K562 (cell line): Measurements from ENCODE around the gene CHML. TPM values are rescaled to one million over a fixed set of nuclear protein-coding genes. Genes with fewer than 3 reads are reported as not detected.
A peak's percentile ranks its signal among the peaks of the same experiment; 100 is the strongest.

Experiments
- ATAC-seq: fragments of 200-7000 bp; cut with Tn5 transposase; 3 replicates; pipeline ENCODE4 v1.9.1; 2020; ENCODE audit warnings: moderate library complexity
- BruUV-seq: library from RNA; stranded (reverse); fragments of 400-500 nt; replicated peaks from 2 replicates; lab custom pipeline; 2021; lab: Mats Ljungman, UMichigan
- CTCF ChIA-PET: fragments of 300-600 bp; formaldehyde crosslinking; extraction: SDS; loops from one replicate; lab custom pipeline; 2021; ENCODE audit warnings: low intra/inter-chr PET ratio; lab: Yijun Ruan, JAX
- POLR2A ChIA-PET: fragments of 300-600, 350-650 bp; sonication (Branson Sonifier 250); formaldehyde crosslinking; extraction: SDS; loops from one replicate; lab custom pipeline; 2021; ENCODE audit warnings: antibody characterized with exemption, inconsistent platforms; lab: Yijun Ruan, JAX
- DNase-seq, 4 experiments: peaks; one replicate each; pipeline versions ENCODE4 v3.0.0 to v3.0.0-alpha.2; 2011 to 2018; ENCODE audit warnings: low spot score in 3 of 4, mixed read lengths in 3 of 4; ENCODE audit errors: extremely low read depth in 1 of 4
- FAIRE-seq: peaks from 2 replicates; lab custom pipeline; 2011; peaks lifted over from hg19 to GRCh38; lab: Jason Lieb, UNC
- H2AFZ ChIP-seq: 2 replicates; pipeline ENCODE4 v1.6.0; 2011; ENCODE audit warnings: low read depth, low read length, control low read depth, inconsistent platforms
- H3K27ac ChIP-seq: fragments of 200-600 bp; 3 replicates; pipeline ENCODE4 v1.8.0; 2011; ENCODE audit warnings: low read depth, mild to moderate bottlenecking, control low read depth, inconsistent platforms, low read length, moderate library complexity, mixed read lengths; ENCODE audit errors: extremely low read depth
- H3K27me3 ChIP-seq, 2 experiments: fragments of 300-600 bp in 1 of 2; 2 replicates in 1 of 2; 3 replicates in 1 of 2; pipeline versions ENCODE4 v1.6.0 to v1.8.0; 2011; ENCODE audit warnings: inconsistent platforms in 2 of 2, low read length in 2 of 2, mild to moderate bottlenecking in 1 of 2, mixed read lengths in 1 of 2, moderate library complexity in 1 of 2; ENCODE audit not compliant: control insufficient read depth in 2 of 2, insufficient read depth in 2 of 2
- H3K36me3 ChIP-seq: fragments of 300-600 bp; 3 replicates; pipeline ENCODE4 v1.8.0; 2011; ENCODE audit warnings: mild to moderate bottlenecking, low read length, inconsistent platforms; ENCODE audit not compliant: control insufficient read depth, insufficient read depth
- H3K4me1 ChIP-seq, 2 experiments: fragments of 200-600 bp in 1 of 2; replicated peaks in 1 of 2; 2 replicates in 1 of 2; 3 replicates in 1 of 2; pipeline versions ENCODE4 v1.5.1 to v1.8.0; 2011; ENCODE audit warnings: inconsistent platforms in 2 of 2, low read length in 2 of 2, mild to moderate bottlenecking in 1 of 2, mixed read lengths in 1 of 2, moderate library complexity in 1 of 2; ENCODE audit not compliant: control insufficient read depth in 2 of 2, insufficient read depth in 2 of 2
- H3K4me2 ChIP-seq: 2 replicates; pipeline ENCODE4 v1.6.1; 2011; ENCODE audit warnings: low read length, control low read depth, inconsistent platforms, mixed read lengths; ENCODE audit not compliant: insufficient read depth
- H3K4me3 ChIP-seq: fragments of 200-600 bp; sonication (generic), shearing (Covaris generic); 2 replicates; pipeline ENCODE4 v1.5.1; 2016; ENCODE audit warnings: control low read depth, inconsistent platforms
- H3K79me2 ChIP-seq: fragments of 200-600 bp; 3 replicates; pipeline ENCODE4 v1.8.0; 2011; ENCODE audit warnings: low read length, inconsistent platforms; ENCODE audit not compliant: control insufficient read depth, insufficient read depth
- H3K9ac ChIP-seq, 2 experiments: 2 replicates each; pipeline versions ENCODE4 v1.6.0 to v1.6.1; 2011; ENCODE audit warnings: low read depth in 2 of 2, low read length in 2 of 2, control low read depth in 1 of 2, inconsistent platforms in 1 of 2, mild to moderate bottlenecking in 1 of 2, mixed read lengths in 1 of 2; ENCODE audit not compliant: insufficient read depth in 1 of 2
- H3K9me1 ChIP-seq: one replicate; pipeline ENCODE4 v1.6.0; 2011; ENCODE audit warnings: inconsistent platforms, mild to moderate bottlenecking, low read length, moderate library complexity; ENCODE audit not compliant: control insufficient read depth, insufficient read depth
- H3K9me3 ChIP-seq: replicated peaks from 2 replicates; pipeline ENCODE4 v1.5.1; 2011; ENCODE audit warnings: low read depth, low read length, inconsistent platforms; ENCODE audit not compliant: control insufficient read depth, insufficient read depth
- H4K20me1 ChIP-seq: replicated peaks from 2 replicates; pipeline ENCODE4 v1.6.1; 2011; ENCODE audit warnings: low read length, inconsistent platforms, mixed read lengths; ENCODE audit not compliant: control insufficient read depth, insufficient read depth
- JUND ChIP-seq, 2 experiments: IDR thresholded peaks; 2 replicates in 1 of 2; 3 replicates in 1 of 2; pipeline ENCODE4 v1.6.1; 2011; ENCODE audit warnings: borderline replicate concordance in 2 of 2, low read depth in 2 of 2, low read length in 2 of 2, improper control_type of control experiment in 1 of 2, missing biosample characterization in 1 of 2, missing genetic modification characterization in 1 of 2, missing genetic modification reagents in 1 of 2
- KDM5B ChIP-seq: fragments of 200-600 bp; sonication (generic); IDR thresholded peaks from 2 replicates; pipeline ENCODE4 v1.6.1; 2012; ENCODE audit warnings: low read depth, mild to moderate bottlenecking, moderate library complexity, low read length, control low read depth, inconsistent platforms; ENCODE audit not compliant: insufficient replicate concordance
- KLF1 ChIP-seq: fragments of 450-650 bp; IDR thresholded peaks from 2 replicates; pipeline ENCODE4 v1.6.1; 2016; ENCODE audit warnings: missing genetic modification characterization, missing compliant biosample characterization
- RAD21 ChIP-seq, 2 experiments: fragments of 250-450 bp in 1 of 2; fragments of 450-650 bp in 1 of 2; sonication (Bioruptor Pico) in 1 of 2; formaldehyde crosslinking in 1 of 2; IDR thresholded peaks in 1 of 2; conservative IDR thresholded peaks in 1 of 2; 2 replicates each; pipeline versions ENCODE4 v1.4.0 to v1.8.0; 2020 to 2022; ENCODE audit warnings: mild to moderate bottlenecking in 2 of 2, moderate library complexity in 1 of 2
- SIX5 ChIP-seq, 2 experiments: IDR thresholded peaks; 2 replicates each; pipeline ENCODE4 v1.6.1; 2011; ENCODE audit warnings: low read length in 2 of 2, borderline replicate concordance in 1 of 2, low read depth in 1 of 2, mild to moderate bottlenecking in 1 of 2, moderate library complexity in 1 of 2; ENCODE audit not compliant: insufficient read depth in 1 of 2
- SMC3 ChIP-seq: conservative IDR thresholded peaks from 2 replicates; pipeline ENCODE4 v1.6.1; 2011; ENCODE audit warnings: low read depth, low read length, improper control_type of control experiment; ENCODE audit not compliant: insufficient read depth
- TARDBP ChIP-seq: fragments of 450-650 bp; IDR thresholded peaks from 2 replicates; pipeline ENCODE4 v1.6.1; 2016
- ZFPM2 ChIP-seq: fragments of 250-450 bp; sonication (Bioruptor Pico); IDR thresholded peaks from 2 replicates; pipeline ENCODE4 v1.5.1; 2022; ENCODE audit warnings: mild to moderate bottlenecking
- ZNF23 ChIP-seq: fragments of 250-450 bp; sonication (Bioruptor Pico); IDR thresholded peaks from 2 replicates; pipeline ENCODE4 v1.4.0; 2020; ENCODE audit warnings: mild to moderate bottlenecking
- WGBS: fragments of 100-300 bp; shearing (Covaris generic); methylation state at CpG from one replicate; pipeline ENCODE4 v1.1.6; 2016; ENCODE audit warnings: low coverage, mixed read lengths; ENCODE audit not compliant: insufficient coverage; ENCODE audit errors: missing lambda C conversion rate; 5-methylcytosine and 5-hydroxymethylcytosine counted together
- in situ Hi-C: fragments of 300-500 bp; cut with MboI; formaldehyde crosslinking; loops from 4 replicates; pipeline ENCODE4 v1.15.0; 2018; ENCODE audit warnings: inconsistent platforms, mixed read lengths
- intact Hi-C: fragments of 100-400 bp; cut with micrococcal nuclease; formaldehyde crosslinking; loops from 2 replicates; pipeline ENCODE4 v1.14.2; 2022
- polyA plus RNA-seq, 8 experiments: library from polyadenylated mRNA; depleted of rRNA in 4 of 8; stranded (reverse) in 5 of 8; unstranded in 3 of 8; fragments of >200 nt; fragmentation: Nextera tagmentation in 2 of 8; fragmentation: Illumina TruSeq in 1 of 8; extraction: Ambion mirVana in 2 of 8; extraction: Trizol in 1 of 8; gene quantifications; 2 replicates each; pipeline versions ENCODE4 v1.2.1 to v1.2.3, GENCODE V29; 2011 to 2014; ENCODE audit warnings: inconsistent platforms in 1 of 8, missing spikeins in 1 of 8
- total RNA-seq, 7 experiments: library from RNA; depleted of rRNA in 6 of 7; stranded (reverse); fragments of >200 nt in 6 of 7; fragmentation: Illumina TruSeq in 2 of 7; extraction: Trizol in 2 of 7; gene quantifications; 2 replicates each; pipeline versions ENCODE4 v1.2.1 to v1.2.3, GENCODE V29; 2011 to 2021; ENCODE audit warnings: low replicate concordance in 1 of 7
- TF ChIP-seq, protein P1 (sequence below): fragments of 450-650 bp; formaldehyde crosslinking; IDR thresholded peaks from 2 replicates; pipeline ENCODE4 v1.4.0; 2020; ENCODE audit warnings: mild to moderate bottlenecking, moderate library complexity
- TF ChIP-seq, protein P2 (sequence below), 3 experiments: fragments of 200-800 bp in 1 of 3; sonication (Bioruptor generic) in 1 of 3; sonication (generic) in 1 of 3; formaldehyde crosslinking in 1 of 3; IDR thresholded peaks; 2 replicates each; pipeline versions ENCODE4 v1.6.1 to v1.8.0; 2016 to 2022; ENCODE audit warnings: mild to moderate bottlenecking in 2 of 3, missing compliant biosample characterization in 2 of 3, missing genetic modification characterization in 2 of 3, missing genetic modification reagents in 1 of 3
- TF ChIP-seq, protein P3 (sequence below): fragments of 250-450 bp; sonication (Bioruptor Pico); IDR thresholded peaks from 2 replicates; pipeline ENCODE4 v1.4.0; 2020
- TF ChIP-seq, protein P4 (sequence below), 3 experiments: IDR thresholded peaks in 2 of 3; conservative IDR thresholded peaks in 1 of 3; 2 replicates each; pipeline ENCODE4 v1.5.1; 2011 to 2012; ENCODE audit warnings: low read length in 3 of 3, mild to moderate bottlenecking in 3 of 3, control low read depth in 2 of 3, improper control_type of control experiment in 1 of 3, inconsistent platforms in 1 of 3, low read depth in 1 of 3, mixed read lengths in 1 of 3, moderate library complexity in 1 of 3; ENCODE audit not compliant: insufficient read depth in 2 of 3

The CHML gene
- total and polyA plus RNA-seq, 9 of the 15 experiments (the other 6 are each of a cell fraction or from before 2014, with no cell fraction given): 13.0 to 88.3 (median 62.8) TPM

DNA sequence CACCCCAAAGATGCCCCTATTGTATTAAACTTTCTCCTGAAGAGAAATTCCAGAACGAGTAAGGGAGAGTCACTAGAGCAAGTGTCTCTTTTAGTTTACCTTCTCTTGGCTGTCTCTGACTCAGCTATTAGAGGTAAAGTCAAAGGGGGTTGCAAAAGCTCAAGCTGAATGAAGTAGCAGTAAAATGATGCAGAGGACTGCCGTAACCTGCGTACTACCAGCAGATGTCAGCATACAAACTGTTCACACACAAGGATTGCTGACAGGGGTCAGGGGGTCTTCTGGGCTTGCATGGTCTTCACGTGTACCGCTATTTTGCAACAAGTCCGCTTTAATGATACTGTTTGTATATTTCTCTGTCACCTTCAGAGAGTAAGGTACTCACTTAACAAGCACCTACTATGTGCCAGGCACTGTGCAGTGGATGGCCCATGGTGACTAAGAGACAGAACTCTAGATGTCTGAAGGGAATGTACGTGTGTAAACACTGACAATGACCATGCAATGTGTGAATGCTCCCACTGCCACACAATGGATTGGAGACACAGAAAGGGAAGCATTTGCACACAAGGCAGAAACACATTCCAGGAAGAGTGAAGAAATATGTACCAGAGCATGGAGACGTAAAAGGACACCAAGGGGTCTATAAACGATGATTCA lies 34.9 kb downstream of the CHML start:
- DNase-seq: peak in 2 of 4 experiments; percentile 39 to 44
- H3K79me2 ChIP-seq: no peaks in the 10 kb centered on the region
- no peaks in the 10 kb centered on the region for H3K9me3 ChIP-seq
- H3K4me1 ChIP-seq: peaks cover 3 to 9% of the 10 kb centered on the region in 2 experiments; a peak in 3 of 5 replicates
- H3K27me3 ChIP-seq: no peaks in the 10 kb centered on the region
- 42% methylated on average over 9 of the region's 9 CpGs for WGBS
- no TSS peak for BruUV-seq
- H3K27ac ChIP-seq: no peak overlapping the region
- no peak overlapping the region for H3K4me2 ChIP-seq
- H3K9me1 ChIP-seq: no peaks in the 10 kb centered on the region
- CTCF ChIA-PET: no interaction called here
- H3K9ac ChIP-seq: no peak overlapping the region
- POLR2A ChIA-PET: interaction anchor here (0.6 kb wide), 1 partner anchor 12 kb away, joined by 4 read pairs; no protein-coding TSS in a partner anchor
- no peaks in the 10 kb centered on the region; the same call in 2 of the 3 replicates for H3K36me3 ChIP-seq
- H2AFZ ChIP-seq: no peak overlapping the region
- FAIRE-seq: peak; percentile 40
- intact Hi-C loops: no loop called here
- H3K4me3 ChIP-seq: no peak overlapping the region
- H4K20me1 ChIP-seq: no peaks in the 10 kb centered on the region
- in situ Hi-C loops: loop anchor here (25.0 kb wide), 1 partner anchor 382 kb away; the partner anchor contains the start of gene MAP1LC3C
- ATAC-seq: peak; percentile 81
- TF ChIP-seq, protein P1, sequence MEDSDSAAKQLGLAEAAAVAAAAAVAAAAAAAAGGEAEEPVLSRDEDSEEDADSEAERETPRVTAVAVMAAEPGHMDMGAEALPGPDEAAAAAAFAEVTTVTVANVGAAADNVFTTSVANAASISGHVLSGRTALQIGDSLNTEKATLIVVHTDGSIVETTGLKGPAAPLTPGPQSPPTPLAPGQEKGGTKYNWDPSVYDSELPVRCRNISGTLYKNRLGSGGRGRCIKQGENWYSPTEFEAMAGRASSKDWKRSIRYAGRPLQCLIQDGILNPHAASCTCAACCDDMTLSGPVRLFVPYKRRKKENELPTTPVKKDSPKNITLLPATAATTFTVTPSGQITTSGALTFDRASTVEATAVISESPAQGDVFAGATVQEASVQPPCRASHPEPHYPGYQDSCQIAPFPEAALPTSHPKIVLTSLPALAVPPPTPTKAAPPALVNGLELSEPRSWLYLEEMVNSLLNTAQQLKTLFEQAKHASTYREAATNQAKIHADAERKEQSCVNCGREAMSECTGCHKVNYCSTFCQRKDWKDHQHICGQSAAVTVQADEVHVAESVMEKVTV (CRISPR knock-in tag): no peak
- TF ChIP-seq SIX5 (IDR thresholded peaks at IDR 0.05; ENCODE audit: borderline replicate concordance in 1 of 2, insufficient read depth in 1 of 2, low read depth in 1 of 2, low read length in 2 of 2): no peak
- TF ChIP-seq JUND (IDR thresholded peaks at IDR 0.05; ENCODE audit: borderline replicate concordance, low read depth, low read length): no peak
- 0 out of 3 replicates have a peak, but pooled peaks have one; percentile 14 for TF ChIP-seq JUND (tag; IDR thresholded peaks at IDR 0.05; ENCODE audit: borderline replicate concordance, low read depth, low read length)
- no peak for TF ChIP-seq ZNF23 (CRISPR knock-in tag)
- TF ChIP-seq ZFPM2 (CRISPR knock-in tag): no peak
- no peak for TF ChIP-seq TARDBP
- TF ChIP-seq, protein P2, sequence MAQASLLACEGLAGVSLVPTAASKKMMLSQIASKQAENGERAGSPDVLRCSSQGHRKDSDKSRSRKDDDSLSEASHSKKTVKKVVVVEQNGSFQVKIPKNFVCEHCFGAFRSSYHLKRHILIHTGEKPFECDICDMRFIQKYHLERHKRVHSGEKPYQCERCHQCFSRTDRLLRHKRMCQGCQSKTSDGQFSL (CRISPR knock-in tag; IDR thresholded peaks at IDR 0.05): no peak
- TF ChIP-seq, protein P2 (tag; IDR thresholded peaks at IDR 0.05): no peak
- TF ChIP-seq KLF1: no peak
- TF ChIP-seq, protein P3, sequence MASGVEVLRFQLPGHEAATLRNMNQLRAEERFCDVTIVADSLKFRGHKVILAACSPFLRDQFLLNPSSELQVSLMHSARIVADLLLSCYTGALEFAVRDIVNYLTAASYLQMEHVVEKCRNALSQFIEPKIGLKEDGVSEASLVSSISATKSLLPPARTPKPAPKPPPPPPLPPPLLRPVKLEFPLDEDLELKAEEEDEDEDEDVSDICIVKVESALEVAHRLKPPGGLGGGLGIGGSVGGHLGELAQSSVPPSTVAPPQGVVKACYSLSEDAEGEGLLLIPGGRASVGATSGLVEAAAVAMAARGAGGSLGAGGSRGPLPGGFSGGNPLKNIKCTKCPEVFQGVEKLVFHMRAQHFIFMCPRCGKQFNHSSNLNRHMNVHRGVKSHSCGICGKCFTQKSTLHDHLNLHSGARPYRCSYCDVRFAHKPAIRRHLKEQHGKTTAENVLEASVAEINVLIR (CRISPR knock-in tag): no peak
- TF ChIP-seq, protein P4, sequence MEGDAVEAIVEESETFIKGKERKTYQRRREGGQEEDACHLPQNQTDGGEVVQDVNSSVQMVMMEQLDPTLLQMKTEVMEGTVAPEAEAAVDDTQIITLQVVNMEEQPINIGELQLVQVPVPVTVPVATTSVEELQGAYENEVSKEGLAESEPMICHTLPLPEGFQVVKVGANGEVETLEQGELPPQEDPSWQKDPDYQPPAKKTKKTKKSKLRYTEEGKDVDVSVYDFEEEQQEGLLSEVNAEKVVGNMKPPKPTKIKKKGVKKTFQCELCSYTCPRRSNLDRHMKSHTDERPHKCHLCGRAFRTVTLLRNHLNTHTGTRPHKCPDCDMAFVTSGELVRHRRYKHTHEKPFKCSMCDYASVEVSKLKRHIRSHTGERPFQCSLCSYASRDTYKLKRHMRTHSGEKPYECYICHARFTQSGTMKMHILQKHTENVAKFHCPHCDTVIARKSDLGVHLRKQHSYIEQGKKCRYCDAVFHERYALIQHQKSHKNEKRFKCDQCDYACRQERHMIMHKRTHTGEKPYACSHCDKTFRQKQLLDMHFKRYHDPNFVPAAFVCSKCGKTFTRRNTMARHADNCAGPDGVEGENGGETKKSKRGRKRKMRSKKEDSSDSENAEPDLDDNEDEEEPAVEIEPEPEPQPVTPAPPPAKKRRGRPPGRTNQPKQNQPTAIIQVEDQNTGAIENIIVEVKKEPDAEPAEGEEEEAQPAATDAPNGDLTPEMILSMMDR (IDR thresholded peaks at IDR 0.05 in 2 of 3, conservative IDR thresholded peaks at IDR 0.05 in 1 of 3; ENCODE audit: insufficient read depth in 2 of 3, low read depth in 1 of 3, low read length in 3 of 3): peak; percentile 45 to 63 (median 51)
- peak; percentile 11 to 51; a peak in 2 of 4 replicates for TF ChIP-seq RAD21 (CRISPR knock-in tag; conservative IDR thresholded peaks at IDR 0.05 in 1 of 2, IDR thresholded peaks at IDR 0.05 in 1 of 2)
- no peak for TF ChIP-seq KDM5B
- peak; percentile 42; the same call in 1 of the 2 replicates for TF ChIP-seq SMC3
